Trophoblast cell (in vitro differentiated cells and primary cell): ENCODE data around the gene C14orf180.

ENCODE experiments used
- DNase-seq, 2 donors: peaks; one replicate each; pipeline ENCODE4 v3.0.0-alpha.2; 2016
- H2AFZ ChIP-seq: 2 replicates; pipeline ENCODE4 v1.6.1; 2013; ENCODE audit warnings: low read length, moderate library complexity, mild to moderate bottlenecking; ENCODE audit not compliant: insufficient read depth, poor library complexity
- H2AK5ac ChIP-seq: 2 replicates; pipeline ENCODE4 v1.6.1; 2013; ENCODE audit warnings: mild to moderate bottlenecking, low read length
- H2BK120ac ChIP-seq: 2 replicates; pipeline ENCODE4 v1.6.1; 2013; ENCODE audit warnings: low read length, mild to moderate bottlenecking, moderate library complexity; ENCODE audit not compliant: insufficient read depth, poor library complexity
- H2BK12ac ChIP-seq: 2 replicates; pipeline ENCODE4 v1.6.1; 2013; ENCODE audit warnings: mild to moderate bottlenecking, low read length, moderate library complexity
- H2BK5ac ChIP-seq: 2 replicates; pipeline ENCODE4 v1.6.1; 2013; ENCODE audit warnings: low read length, low read depth, moderate library complexity, mild to moderate bottlenecking; ENCODE audit not compliant: poor library complexity
- H3K14ac ChIP-seq: 2 replicates; pipeline ENCODE4 v1.6.1; 2013; ENCODE audit warnings: mild to moderate bottlenecking, low read length
- H3K18ac ChIP-seq: 2 replicates; pipeline ENCODE4 v1.6.1; 2013; ENCODE audit warnings: mild to moderate bottlenecking, low read length
- H3K23ac ChIP-seq: 2 replicates; pipeline ENCODE4 v1.6.1; 2013; ENCODE audit warnings: low read length
- H3K27ac ChIP-seq: 2 replicates; pipeline ENCODE4 v1.5.1; 2013; ENCODE audit warnings: low read depth, mild to moderate bottlenecking, inconsistent platforms, low read length, moderate library complexity
- H3K27me3 ChIP-seq: 2 replicates; pipeline ENCODE4 v1.6.1; 2013; ENCODE audit warnings: inconsistent platforms, mild to moderate bottlenecking, low read length, moderate library complexity; ENCODE audit not compliant: insufficient read depth
- H3K36me3 ChIP-seq, 2 experiments: 1 replicate in 1 of 2; 2 replicates in 1 of 2; pipeline ENCODE4 v1.6.1; 2013; ENCODE audit warnings: low read length in 2 of 2, mild to moderate bottlenecking in 2 of 2, moderate library complexity in 1 of 2; ENCODE audit not compliant: insufficient read depth in 2 of 2, control insufficient read depth in 1 of 2
- H3K4ac ChIP-seq: 2 replicates; pipeline ENCODE4 v1.6.1; 2013; ENCODE audit warnings: low read depth, mild to moderate bottlenecking, low read length, moderate library complexity
- H3K4me1 ChIP-seq, 2 experiments: 1 replicate in 1 of 2; 2 replicates in 1 of 2; pipeline ENCODE4 v1.6.1; 2013; ENCODE audit warnings: low read length in 2 of 2, mild to moderate bottlenecking in 2 of 2, moderate library complexity in 1 of 2; ENCODE audit not compliant: insufficient read depth in 2 of 2, control insufficient read depth in 1 of 2
- H3K4me2 ChIP-seq: 2 replicates; pipeline ENCODE4 v1.6.1; 2013; ENCODE audit warnings: inconsistent platforms, mild to moderate bottlenecking, low read length, moderate library complexity
- H3K4me3 ChIP-seq: 2 replicates; pipeline ENCODE4 v1.5.1; 2013; ENCODE audit warnings: mild to moderate bottlenecking, low read depth, low read length, inconsistent platforms
- H3K79me1 ChIP-seq: one replicate; pipeline ENCODE4 v1.6.1; 2013; ENCODE audit warnings: low read length
- H3K79me2 ChIP-seq: 2 replicates; pipeline ENCODE4 v1.6.1; 2013; ENCODE audit warnings: low read length, mild to moderate bottlenecking; ENCODE audit not compliant: control insufficient read depth, insufficient read depth, poor library complexity
- H3K9ac ChIP-seq: 2 replicates; pipeline ENCODE4 v1.6.1; 2013; ENCODE audit warnings: mild to moderate bottlenecking, low read length
- H3K9me3 ChIP-seq: 2 replicates; pipeline ENCODE4 v1.6.1; 2013; ENCODE audit warnings: low read depth, mild to moderate bottlenecking, control low read depth, inconsistent platforms, low read length; ENCODE audit not compliant: insufficient read depth
- H4K12ac ChIP-seq: 2 replicates; pipeline ENCODE4 v1.6.1; 2013; ENCODE audit warnings: low read depth, mild to moderate bottlenecking, low read length, moderate library complexity
- H4K8ac ChIP-seq: 2 replicates; pipeline ENCODE4 v1.6.1; 2013; ENCODE audit warnings: low read depth, mild to moderate bottlenecking, low read length, moderate library complexity
- H4K91ac ChIP-seq: one replicate; pipeline ENCODE4 v1.6.1; 2013; ENCODE audit warnings: low read depth, mild to moderate bottlenecking, low read length, moderate library complexity
- WGBS: extraction: QIAGEN DNeasy Blood & Tissue Kit; methylation state at CpG from one replicate; pipeline ENCODE4 v1.1.7; 2013; ENCODE audit warnings: missing lambda C conversion rate; ENCODE audit not compliant: insufficient read length, insufficient coverage; ENCODE audit errors: extremely low coverage; 5-methylcytosine and 5-hydroxymethylcytosine counted together

The C14orf180 gene

DNA sequence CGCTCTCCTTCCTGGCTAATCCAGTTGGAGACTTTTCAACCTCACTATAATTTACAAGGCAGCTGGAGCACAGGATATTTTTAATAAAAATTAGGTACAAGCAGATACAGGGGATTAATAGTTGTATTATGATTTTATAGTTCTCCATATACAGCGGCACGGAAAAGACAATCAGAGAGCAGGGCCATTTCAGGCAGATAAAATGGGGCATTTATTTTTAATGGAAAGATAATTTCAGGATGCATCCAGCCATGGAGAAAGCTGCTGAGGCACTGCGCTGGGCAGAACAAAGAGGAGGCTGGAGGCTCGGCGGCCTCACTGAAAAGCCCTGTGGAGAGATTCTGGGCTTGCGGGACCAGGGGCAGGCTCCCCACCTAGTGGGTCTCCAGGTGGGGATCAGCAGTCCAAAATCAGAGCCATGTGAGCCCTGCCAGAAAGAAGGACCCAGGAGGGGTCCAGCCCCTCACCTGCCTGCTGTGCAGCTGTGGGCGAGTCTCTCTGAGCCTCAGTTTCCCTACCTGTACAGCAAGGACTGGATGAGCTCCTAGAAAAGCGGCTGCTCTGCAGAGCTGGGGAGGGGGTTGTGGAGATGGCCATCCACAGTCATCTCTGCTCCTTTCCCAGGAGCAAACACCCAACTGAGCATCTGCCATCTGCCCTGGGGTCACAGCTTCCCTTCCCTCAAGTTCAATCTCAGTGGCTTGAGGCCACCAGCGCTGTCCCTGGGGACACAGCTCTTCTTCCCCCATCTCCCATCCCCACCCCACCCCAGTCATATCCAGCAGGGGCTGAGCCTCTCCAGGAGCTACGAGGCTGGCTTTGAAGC is 23.9 kb upstream of the C14orf180 start:
- no peaks in the 10 kb centered on the region for H3K36me3 ChIP-seq
- no peak overlapping the region for H4K8ac ChIP-seq
- H3K9me3 ChIP-seq, result peaks cover 6% of the 10 kb centered on the region
- no peak overlapping the region for H3K4ac ChIP-seq
- no peaks in the 10 kb centered on the region for H3K79me2 ChIP-seq
- H3K27me3 ChIP-seq, result no peaks in the 10 kb centered on the region
- no peak overlapping the region for H3K14ac ChIP-seq
- no peak overlapping the region for H2BK5ac ChIP-seq
- no peak for DNase-seq
- H2BK120ac ChIP-seq, result no peak overlapping the region
- no peak overlapping the region for H3K4me2 ChIP-seq
- no peak overlapping the region for H3K4me3 ChIP-seq
- no peaks in the 10 kb centered on the region for H3K79me1 ChIP-seq
- H3K9ac ChIP-seq, result no peak overlapping the region
- H3K18ac ChIP-seq, result no peak overlapping the region
- no peaks in the 10 kb centered on the region for H3K4me1 ChIP-seq
- no peak overlapping the region for H4K91ac ChIP-seq
- no peak overlapping the region for H2BK12ac ChIP-seq
- no peak overlapping the region for H4K12ac ChIP-seq
- H3K27ac ChIP-seq, result no peak overlapping the region
- no peak overlapping the region for H3K23ac ChIP-seq
- no CpG with 5 or more reads among the region's 11 CpGs for WGBS
- no peak overlapping the region for H2AK5ac ChIP-seq
- no peak overlapping the region for H2AFZ ChIP-seq

DNA sequence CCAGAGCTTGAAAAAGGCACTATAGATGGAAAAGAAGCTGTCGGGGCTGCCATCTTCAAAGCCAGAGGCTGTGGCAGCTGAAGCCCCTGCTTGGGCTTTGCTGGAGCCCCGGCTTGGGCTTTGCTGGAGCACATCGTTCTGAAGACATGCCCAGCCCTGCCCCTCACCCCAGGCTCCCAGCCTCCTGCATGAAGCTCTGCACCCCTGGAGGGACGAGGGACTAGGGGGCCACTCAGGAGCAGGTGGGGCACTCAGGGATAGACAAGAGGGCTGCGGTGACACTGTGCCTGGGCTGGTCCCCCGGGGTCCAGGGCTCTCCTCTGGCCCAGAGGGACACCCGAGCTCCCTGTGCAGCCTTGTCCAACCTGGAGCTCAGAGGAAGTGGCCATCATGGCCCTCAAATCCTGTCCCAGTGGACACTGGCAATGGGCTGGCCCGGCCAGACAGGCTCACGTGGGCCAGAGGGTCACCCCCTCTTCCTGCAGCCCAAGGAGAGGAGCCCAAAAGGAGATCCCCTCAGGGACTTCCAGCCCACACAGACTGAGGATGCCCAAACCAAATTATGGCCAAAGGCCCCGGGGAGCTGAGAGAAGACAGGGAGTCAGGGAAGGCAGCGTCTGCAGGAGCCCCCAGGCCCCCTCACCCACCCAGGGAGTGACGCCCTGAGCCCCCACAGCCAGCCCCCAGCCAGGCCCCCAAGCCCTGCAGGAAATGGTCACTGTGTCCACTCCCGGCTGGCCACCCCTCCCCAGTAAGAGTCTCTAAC is 23.1 kb upstream of the C14orf180 start:
- Histone ChIP-seq H2AFZ (no peak overlapping the region), H3K4me2 (no peak overlapping the region), H2BK12ac (no peak overlapping the region), H3K4me1 (no peaks in the 10 kb centered on the region), H4K91ac (no peak overlapping the region), H3K4me3 (no peak overlapping the region), H3K14ac (no peak overlapping the region), H3K18ac (no peak overlapping the region), H3K4ac (no peak overlapping the region), H3K79me2 (no peaks in the 10 kb centered on the region), H3K79me1 (no peaks in the 10 kb centered on the region), H4K8ac (no peak overlapping the region), H4K12ac (no peak overlapping the region), H2BK5ac (no peak overlapping the region), H3K27ac (no peak overlapping the region), H3K9me3 (peaks cover 4% of the 10 kb centered on the region), H3K9ac (no peak overlapping the region), H2BK120ac (no peak overlapping the region), H3K23ac (no peak overlapping the region), H2AK5ac (no peak overlapping the region), H3K27me3 (no peaks in the 10 kb centered on the region), H3K36me3 (no peaks in the 10 kb centered on the region)
- DNase-seq, result no peak
- WGBS, result no CpG with 5 or more reads among the region's 13 CpGs

DNA sequence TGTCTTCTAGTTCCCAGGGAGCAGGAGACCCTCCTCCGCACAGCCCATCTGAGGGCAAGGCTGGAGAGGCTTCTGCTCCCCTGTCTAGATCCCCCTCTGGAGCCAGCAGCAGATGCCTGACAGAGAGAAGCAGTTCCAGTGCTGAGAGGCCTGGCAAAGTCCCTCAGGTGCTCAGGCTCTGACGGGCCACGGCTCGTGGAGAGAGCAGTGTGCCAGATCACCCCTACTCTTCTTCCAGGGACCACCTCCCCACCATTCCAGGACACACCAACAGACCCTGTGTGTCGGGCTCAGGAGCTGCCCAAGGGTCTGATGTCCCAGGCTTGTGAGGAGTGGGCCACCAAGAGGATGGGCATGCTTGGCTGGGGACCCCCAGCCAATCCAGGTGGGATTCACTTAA is 22.5 kb upstream of the C14orf180 start:
- no peak overlapping the region for H4K91ac ChIP-seq
- H2BK120ac ChIP-seq, result no peak overlapping the region
- H2BK5ac ChIP-seq, result no peak overlapping the region
- no CpG with 5 or more reads among the region's 5 CpGs for WGBS
- H3K9ac ChIP-seq, result no peak overlapping the region
- no peaks in the 10 kb centered on the region for H3K79me1 ChIP-seq
- H4K8ac ChIP-seq, result no peak overlapping the region
- H3K4me3 ChIP-seq, result no peak overlapping the region
- H3K18ac ChIP-seq, result no peak overlapping the region
- no peak overlapping the region for H2BK12ac ChIP-seq
- H3K23ac ChIP-seq, result no peak overlapping the region
- no peaks in the 10 kb centered on the region for H3K36me3 ChIP-seq
- no peak for DNase-seq
- no peak overlapping the region for H3K4ac ChIP-seq
- H3K9me3 ChIP-seq, result peaks cover 4% of the 10 kb centered on the region
- H3K4me1 ChIP-seq, result no peaks in the 10 kb centered on the region
- no peak overlapping the region for H2AK5ac ChIP-seq
- H3K27ac ChIP-seq, result no peak overlapping the region
- H3K79me2 ChIP-seq, result no peaks in the 10 kb centered on the region
- no peaks in the 10 kb centered on the region for H3K27me3 ChIP-seq
- no peak overlapping the region for H2AFZ ChIP-seq
- H3K4me2 ChIP-seq, result no peak overlapping the region
- H4K12ac ChIP-seq, result no peak overlapping the region
- no peak overlapping the region for H3K14ac ChIP-seq

DNA sequence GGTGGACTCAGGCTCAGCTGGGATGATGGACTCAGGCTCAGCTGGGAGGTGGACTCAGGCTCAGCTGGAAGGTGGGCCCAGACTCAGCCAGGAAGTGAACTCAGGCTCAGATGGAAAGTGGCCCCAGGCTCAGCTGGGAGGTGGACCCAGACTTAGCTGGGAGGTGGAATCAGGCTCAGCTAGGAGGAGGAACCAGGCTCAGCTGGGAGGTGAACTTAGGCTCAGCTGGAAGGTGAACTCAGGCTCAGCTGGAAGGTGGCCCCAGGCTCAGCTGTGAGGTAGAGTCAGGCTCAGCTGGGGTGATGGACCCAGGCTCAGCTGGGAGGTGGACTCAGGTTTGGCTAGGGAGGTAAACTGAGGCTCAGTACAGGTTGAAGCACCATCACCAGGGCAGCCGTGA is 21.8 kb upstream of the C14orf180 start:
- Histone ChIP-seq H2BK12ac (no peak overlapping the region), H2AK5ac (no peak overlapping the region), H3K9ac (no peak overlapping the region), H4K91ac (no peak overlapping the region), H3K23ac (no peak overlapping the region), H3K4me2 (no peak overlapping the region), H3K79me1 (no peaks in the 10 kb centered on the region), H3K14ac (no peak overlapping the region), H3K36me3 (no peaks in the 10 kb centered on the region), H3K27ac (no peak overlapping the region), H3K79me2 (no peaks in the 10 kb centered on the region), H4K8ac (no peak overlapping the region), H4K12ac (no peak overlapping the region), H2BK5ac (no peak overlapping the region), H3K18ac (no peak overlapping the region), H3K27me3 (no peaks in the 10 kb centered on the region), H3K9me3 (peaks cover 4% of the 10 kb centered on the region), H2AFZ (no peak overlapping the region), H2BK120ac (no peak overlapping the region), H3K4me3 (no peak overlapping the region), H3K4me1 (no peaks in the 10 kb centered on the region), H3K4ac (no peak overlapping the region)
- WGBS, result no CpG with 5 or more reads among the region's 1 CpG
- no peak for DNase-seq
